Aorta (tissue), 5 donors: ENCODE measurements around the gene TBC1D21. TPM values are rescaled to one million over a fixed set of nuclear protein-coding genes. Genes with fewer than 3 reads are reported as not detected.

ENCODE experiments used
- ATAC-seq: fragments of 200-7000 bp; cut with Tn5 transposase; one replicate; pipeline ENCODE4 v1.9.1; 2022; ENCODE audit warnings: moderate library complexity; ENCODE audit not compliant: low FRiP score
- DNase-seq, 2 donors: peaks; one replicate each; pipeline ENCODE4 v3.0.0-alpha.2; 2020
- H3K27ac ChIP-seq, 2 donors: one replicate each; pipeline ENCODE4 v1.5.1; 2013; ENCODE audit warnings: low read length in 2 of 2, mild to moderate bottlenecking in 2 of 2, moderate library complexity in 2 of 2, control low read depth in 1 of 2, inconsistent platforms in 1 of 2, low read depth in 1 of 2
- H3K27me3 ChIP-seq, 2 donors: one replicate each; pipeline ENCODE4 v1.6.1; 2013; ENCODE audit warnings: control low read depth in 1 of 2, low read length in 1 of 2, mild to moderate bottlenecking in 1 of 2, moderate library complexity in 1 of 2; ENCODE audit not compliant: insufficient read depth in 2 of 2, control insufficient read depth in 1 of 2
- H3K36me3 ChIP-seq, 2 donors: one replicate each; pipeline ENCODE4 v1.6.1; 2013; ENCODE audit warnings: control low read depth in 1 of 2, low read length in 1 of 2, mild to moderate bottlenecking in 1 of 2; ENCODE audit not compliant: insufficient read depth in 2 of 2, control insufficient read depth in 1 of 2
- H3K4me1 ChIP-seq, 2 donors: one replicate each; pipeline ENCODE4 v1.6.1; 2013; ENCODE audit warnings: low read length in 2 of 2, control low read depth in 1 of 2, mild to moderate bottlenecking in 1 of 2, moderate library complexity in 1 of 2; ENCODE audit not compliant: insufficient read depth in 2 of 2, control insufficient read depth in 1 of 2
- H3K4me3 ChIP-seq, 2 donors: one replicate each; pipeline ENCODE4 v1.5.1; 2013; ENCODE audit warnings: low read length in 2 of 2, control low read depth in 1 of 2, mild to moderate bottlenecking in 1 of 2
- H3K9me3 ChIP-seq: one replicate; pipeline ENCODE4 v1.6.1; 2013; ENCODE audit warnings: mild to moderate bottlenecking, low read length; ENCODE audit not compliant: control insufficient read depth
- WGBS, 2 donors: extraction: QIAGEN DNeasy Blood & Tissue Kit; methylation state at CpG; one replicate each; pipeline ENCODE4 v1.1.7; 2013; 5-methylcytosine and 5-hydroxymethylcytosine counted together
- intact Hi-C, 2 donors: fragments of 100-400 bp; cut with DNase I; formaldehyde crosslinking; loops; one replicate each; pipeline versions ENCODE4 v1.14.2 to v1.15.0; 2022
- polyA plus RNA-seq, 2 donors: library from polyadenylated mRNA; stranded (reverse); fragments of 200-250 nt; gene quantifications; one replicate each; pipeline ENCODE4 v1.2.3, GENCODE V29; 2013
- total RNA-seq, 2 donors: library from RNA; stranded (reverse); fragmentation: NEBNext Ultra II Directional; extraction: Animal tissue kit (Norgen Biotek cat#: 25700); gene quantifications; one replicate each; pipeline ENCODE4 v1.2.1, GENCODE V29; 2021
- donor health status: healthy with polysubstance abuse.
- donor health status: Bipolar disorder and iron deficiency.
- donor health status: DM: no; HTN: no; CAD: no.
- donor health status: DM: no; HTN: no; CAD: no.
- donor health status: DM: yes; HTN: yes; CAD: no.

TBC1D21 gene
- total and polyA plus RNA-seq, 4 donors = not detected

- Histone ChIP-seq H3K27ac (no peak overlapping the region), H3K4me3 (no peak overlapping the region), H3K9me3 (no peaks in the 10 kb centered on the region), H3K36me3 (no peaks in the 10 kb centered on the region), H3K4me1 (no peaks in the 10 kb centered on the region), H3K27me3 (no peaks in the 10 kb centered on the region)
- DNase-seq (no peak), ATAC-seq (no peak)
- intact Hi-C loops = no loop called here
- WGBS, 2 donors = 91% methylated on average over 10 of the region's 10 CpGs
These were observed 9.5 kb downstream of the TBC1D21 start for GRCh38 chr15:73882761-73883419.

- no peak for DNase-seq
- no peaks in the 10 kb centered on the region for H3K4me1 ChIP-seq
- H3K4me3 ChIP-seq = no peak overlapping the region
- no peak for ATAC-seq
- 67 to 83% methylated on average over 3 of the region's 3 CpGs for WGBS, 2 donors
- H3K27ac ChIP-seq = no peak overlapping the region
- H3K9me3 ChIP-seq = no peaks in the 10 kb centered on the region
- intact Hi-C loops = no loop called here
- H3K36me3 ChIP-seq = no peaks in the 10 kb centered on the region
- H3K27me3 ChIP-seq = no peaks in the 10 kb centered on the region
These were observed 10.8 kb downstream of the TBC1D21 start for GRCh38 chr15:73884159-73884558.

GRCh38 chr15:73885954-73886700, 12.8 kb downstream of the TBC1D21 start:
- DNase-seq (no peak), ATAC-seq (no peak)
- H3K27me3 ChIP-seq = no peaks in the 10 kb centered on the region
- H3K4me3 ChIP-seq = no peak overlapping the region
- intact Hi-C loops = no loop called here
- no peak overlapping the region for H3K27ac ChIP-seq
- WGBS, 2 donors = 90 to 92% methylated on average over 9 of the region's 9 CpGs
- H3K9me3 ChIP-seq = no peaks in the 10 kb centered on the region
- H3K36me3 ChIP-seq = no peaks in the 10 kb centered on the region
- H3K4me1 ChIP-seq = no peaks in the 10 kb centered on the region

GRCh38 chr15:73886717-73887345, 13.5 kb downstream of the TBC1D21 start:
- Histone ChIP-seq H3K27me3 (no peaks in the 10 kb centered on the region), H3K4me1 (no peaks in the 10 kb centered on the region), H3K36me3 (no peaks in the 10 kb centered on the region), H3K9me3 (no peaks in the 10 kb centered on the region), H3K4me3 (no peak overlapping the region), H3K27ac (no peak overlapping the region)
- 88 to 92% methylated on average over 5 of the region's 5 CpGs for WGBS, 2 donors
- DNase-seq = no peak
- intact Hi-C loops = no loop called here
- ATAC-seq = no peak

GRCh38 chr15:73887481-73887880, 14.1 kb downstream of the TBC1D21 start:
- intact Hi-C loops = no loop called here
- no peak overlapping the region for H3K4me3 ChIP-seq
- no peak for DNase-seq
- no peaks in the 10 kb centered on the region for H3K9me3 ChIP-seq
- no peak overlapping the region for H3K27ac ChIP-seq
- no peaks in the 10 kb centered on the region for H3K27me3 ChIP-seq
- no peaks in the 10 kb centered on the region for H3K4me1 ChIP-seq
- no peaks in the 10 kb centered on the region for H3K36me3 ChIP-seq
- ATAC-seq = no peak
- WGBS, 2 donors = 91 to 93% methylated on average over 7 of the region's 7 CpGs

GRCh38 chr15:73888224-73889041, 15.1 kb downstream of the TBC1D21 start:
- H3K4me1 ChIP-seq = no peaks in the 10 kb centered on the region
- no peaks in the 10 kb centered on the region for H3K36me3 ChIP-seq
- DNase-seq (no peak), ATAC-seq (no peak)
- H3K9me3 ChIP-seq = no peaks in the 10 kb centered on the region
- no peak overlapping the region for H3K4me3 ChIP-seq
- intact Hi-C loops = no loop called here
- H3K27me3 ChIP-seq = no peaks in the 10 kb centered on the region
- H3K27ac ChIP-seq = no peak overlapping the region
- WGBS, 2 donors = 81 to 83% methylated on average over 10 of the region's 10 CpGs

GRCh38 chr15:73889053-73889761, 15.8 kb downstream of the TBC1D21 start:
- Histone ChIP-seq H3K4me1 (no peaks in the 10 kb centered on the region), H3K36me3 (no peaks in the 10 kb centered on the region), H3K9me3 (no peaks in the 10 kb centered on the region), H3K27ac (no peak overlapping the region), H3K4me3 (no peak overlapping the region), H3K27me3 (no peaks in the 10 kb centered on the region)
- 78 to 81% methylated on average over 6 of the region's 6 CpGs for WGBS, 2 donors
- intact Hi-C loops = no loop called here
- no peak for DNase-seq
- ATAC-seq = no peak

- DNase-seq (no peak), ATAC-seq (no peak)
- Histone ChIP-seq H3K27me3 (no peaks in the 10 kb centered on the region), H3K9me3 (no peaks in the 10 kb centered on the region), H3K4me1 (no peaks in the 10 kb centered on the region), H3K4me3 (no peak overlapping the region), H3K27ac (no peak overlapping the region), H3K36me3 (no peaks in the 10 kb centered on the region)
- 54 to 78% methylated on average over 1 of the region's 1 CpG for WGBS, 2 donors
- intact Hi-C loops = no loop called here
These were observed 16.4 kb downstream of the TBC1D21 start for GRCh38 chr15:73889762-73890124.
